HFFc6 (cell line): ENCODE data around the gene PAPPA2. TPM values are rescaled to one million over a fixed set of nuclear protein-coding genes. Genes with fewer than 3 reads are reported as not detected.

ENCODE experiments used
- DNase-seq: peaks from one replicate; pipeline ENCODE4 v3.0.0-alpha.2; 2018
- H3K27ac Mint-ChIP-seq: 2 replicates; pipeline ENCODE4 v1.8.0; 2020; ENCODE audit warnings: mild to moderate bottlenecking, mixed read lengths
- H3K27me3 Mint-ChIP-seq: 2 replicates; pipeline ENCODE4 v1.8.0; 2021; ENCODE audit warnings: mild to moderate bottlenecking, moderate library complexity, mixed read lengths; ENCODE audit not compliant: insufficient read depth
- H3K36me3 Mint-ChIP-seq: 2 replicates; pipeline ENCODE4 v1.8.0; 2021; ENCODE audit warnings: low read depth, mixed read lengths
- H3K4me1 Mint-ChIP-seq: 2 replicates; pipeline ENCODE4 v1.8.0; 2020; ENCODE audit warnings: low read depth, mixed read lengths
- H3K4me3 Mint-ChIP-seq: 2 replicates; pipeline ENCODE4 v1.8.0; 2020; ENCODE audit warnings: mild to moderate bottlenecking, moderate library complexity, mixed read lengths
- H3K9me3 Mint-ChIP-seq: 2 replicates; pipeline ENCODE4 v1.8.0; 2020; ENCODE audit warnings: mild to moderate bottlenecking, mixed read lengths
- total RNA-seq, 6 experiments: library from RNA; stranded (reverse); fragmentation: NEBNext Ultra II Directional; extraction: Animal tissue kit (Norgen Biotek cat#: 25700); gene quantifications; 2 replicates in 1 of 6; 3 replicates in 5 of 6; pipeline ENCODE4 v1.2.3, GENCODE V29; 2021
- TF ChIP-seq, protein P1 (sequence below): fragments of 200-600 bp; sonication (generic); IDR thresholded peaks from 2 replicates; pipeline ENCODE4 v1.5.0; 2021; ENCODE audit warnings: antibody characterized with exemption, mild to moderate bottlenecking

PAPPA2 gene
- total RNA-seq, 6 experiments from 2014 or later = 0.16 to 1.1 (median 0.42) TPM

DNA sequence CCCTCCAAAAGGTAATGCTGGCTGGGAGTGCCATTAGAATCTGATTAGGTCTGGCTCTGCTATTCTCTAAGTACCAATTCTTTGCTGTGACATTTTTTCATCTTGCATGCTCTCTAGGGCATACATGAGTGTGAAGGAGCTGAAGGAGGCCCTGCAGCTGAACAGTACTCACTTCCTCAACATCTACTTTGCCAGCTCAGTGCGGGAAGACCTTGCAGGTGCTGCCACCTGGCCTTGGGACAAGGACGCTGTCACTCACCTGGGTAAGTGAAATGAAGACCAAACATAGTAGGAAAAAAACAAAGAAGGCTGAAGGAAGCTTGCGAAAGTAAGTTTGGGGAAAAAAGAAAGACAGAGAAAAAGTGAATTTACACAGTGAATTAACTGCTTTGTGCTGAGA, 207.9 kb downstream of the PAPPA2 start:
- TF ChIP-seq, protein P1, sequence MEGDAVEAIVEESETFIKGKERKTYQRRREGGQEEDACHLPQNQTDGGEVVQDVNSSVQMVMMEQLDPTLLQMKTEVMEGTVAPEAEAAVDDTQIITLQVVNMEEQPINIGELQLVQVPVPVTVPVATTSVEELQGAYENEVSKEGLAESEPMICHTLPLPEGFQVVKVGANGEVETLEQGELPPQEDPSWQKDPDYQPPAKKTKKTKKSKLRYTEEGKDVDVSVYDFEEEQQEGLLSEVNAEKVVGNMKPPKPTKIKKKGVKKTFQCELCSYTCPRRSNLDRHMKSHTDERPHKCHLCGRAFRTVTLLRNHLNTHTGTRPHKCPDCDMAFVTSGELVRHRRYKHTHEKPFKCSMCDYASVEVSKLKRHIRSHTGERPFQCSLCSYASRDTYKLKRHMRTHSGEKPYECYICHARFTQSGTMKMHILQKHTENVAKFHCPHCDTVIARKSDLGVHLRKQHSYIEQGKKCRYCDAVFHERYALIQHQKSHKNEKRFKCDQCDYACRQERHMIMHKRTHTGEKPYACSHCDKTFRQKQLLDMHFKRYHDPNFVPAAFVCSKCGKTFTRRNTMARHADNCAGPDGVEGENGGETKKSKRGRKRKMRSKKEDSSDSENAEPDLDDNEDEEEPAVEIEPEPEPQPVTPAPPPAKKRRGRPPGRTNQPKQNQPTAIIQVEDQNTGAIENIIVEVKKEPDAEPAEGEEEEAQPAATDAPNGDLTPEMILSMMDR = no peak
- Mint-ChIP-seq H3K36me3 (no peaks in the 10 kb centered on the region), H3K27ac (no peak overlapping the region)

DNA sequence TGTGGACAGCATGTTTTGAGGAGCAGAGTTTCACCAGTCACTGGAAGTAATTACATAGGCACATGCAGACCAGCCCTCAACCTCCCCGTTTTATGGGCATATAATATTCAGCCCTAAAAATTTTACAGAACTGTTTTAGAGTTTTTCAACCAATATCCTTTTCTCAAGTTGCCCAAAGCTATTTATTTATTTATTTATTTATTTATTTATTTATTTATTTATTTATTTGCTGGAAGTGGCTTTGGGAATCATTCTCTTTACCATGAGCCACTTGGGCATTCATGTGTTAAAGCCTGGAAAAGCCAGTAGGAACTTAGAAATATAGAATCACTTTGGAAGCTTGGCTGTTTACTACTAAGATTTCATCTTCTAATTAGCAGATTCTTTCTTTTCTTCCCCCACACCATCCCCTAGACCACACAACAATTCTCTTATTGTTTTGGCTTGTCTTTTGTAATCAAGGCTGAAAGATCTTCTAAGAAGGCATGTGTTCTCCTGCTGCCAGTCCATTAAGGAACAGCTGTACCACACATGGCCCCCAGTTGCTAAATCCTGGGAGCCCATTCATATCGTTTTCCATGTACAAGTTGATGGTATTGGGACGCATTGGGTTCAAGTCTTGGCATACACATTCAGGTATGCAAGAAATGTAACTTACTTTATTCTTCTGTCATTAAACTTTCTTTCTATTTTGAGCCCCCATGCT, 220.0 kb downstream of the PAPPA2 start:
- no peak for DNase-seq
- TF ChIP-seq, protein P1 = no peak
- H3K4me1 Mint-ChIP-seq = no peaks in the 10 kb centered on the region
- peaks cover 38% of the 10 kb centered on the region for H3K9me3 Mint-ChIP-seq
- no peak overlapping the region for H3K27ac Mint-ChIP-seq
- no peak overlapping the region for H3K4me3 Mint-ChIP-seq
- no peaks in the 10 kb centered on the region for H3K27me3 Mint-ChIP-seq
- H3K36me3 Mint-ChIP-seq = no peaks in the 10 kb centered on the region

More for the DNA sequence above, 207.9 kb downstream of the PAPPA2 start:
- no peak overlapping the region for H3K4me3 Mint-ChIP-seq
- H3K9me3 Mint-ChIP-seq = peaks cover 53% of the 10 kb centered on the region
- H3K27me3 Mint-ChIP-seq = no peaks in the 10 kb centered on the region
- no peaks in the 10 kb centered on the region for H3K4me1 Mint-ChIP-seq
- DNase-seq = no peak

DNA sequence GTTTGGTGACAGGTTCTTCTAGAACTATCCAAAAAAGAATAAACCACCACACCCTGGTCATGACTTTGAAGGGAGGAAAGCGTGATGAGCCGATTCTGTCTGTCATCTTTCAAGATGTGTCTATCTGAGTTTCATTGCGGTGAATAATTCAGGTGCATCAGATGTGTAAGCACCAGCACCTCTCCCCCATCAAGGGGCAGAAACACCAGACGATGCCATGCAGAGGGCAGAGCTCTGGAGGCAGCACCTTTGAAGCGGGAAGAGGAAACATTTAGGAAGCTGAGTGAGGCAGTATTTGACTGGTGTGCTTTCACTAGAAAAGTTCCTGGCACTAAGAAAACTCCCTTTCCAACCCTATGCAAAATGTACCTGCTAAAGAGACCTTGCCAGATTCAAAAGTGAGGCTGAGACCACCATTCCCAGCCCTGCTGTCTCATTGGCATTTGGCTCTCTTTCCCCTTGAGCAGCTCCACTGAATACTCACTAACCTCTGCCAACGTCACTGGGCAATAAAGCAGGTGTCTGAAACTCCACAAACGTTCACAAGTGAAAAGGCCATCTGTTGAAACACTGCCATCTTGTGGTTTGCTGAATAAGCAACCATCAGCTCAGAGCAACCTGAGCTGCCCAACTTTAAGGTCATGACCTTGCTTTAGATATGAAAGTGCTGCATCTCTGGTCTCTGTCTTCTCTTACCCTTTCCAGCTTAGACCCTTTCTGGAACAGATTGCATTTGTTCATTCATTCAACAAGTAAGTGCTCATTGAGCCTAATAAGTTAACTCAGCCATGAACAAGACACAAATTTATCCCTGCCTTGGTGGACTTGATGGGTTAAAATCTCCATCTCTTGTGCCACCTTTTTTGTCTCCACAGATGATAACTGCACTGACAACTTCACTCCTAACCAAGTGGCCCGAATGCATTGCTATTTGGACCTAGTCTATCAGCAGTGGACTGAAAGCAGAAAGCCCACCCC, 228.6 kb downstream of the PAPPA2 start:
- Mint-ChIP-seq H3K27ac (no peak overlapping the region), H3K27me3 (0 out of 2 replicates have a peak, but pooled peaks cover 4% of the 10 kb centered on the region), H3K9me3 (peaks cover 25% of the 10 kb centered on the region), H3K4me3 (no peak overlapping the region), H3K4me1 (no peaks in the 10 kb centered on the region), H3K36me3 (no peaks in the 10 kb centered on the region)
- DNase-seq = peak; percentile 32
- TF ChIP-seq, protein P1 = peak; percentile 75

DNA sequence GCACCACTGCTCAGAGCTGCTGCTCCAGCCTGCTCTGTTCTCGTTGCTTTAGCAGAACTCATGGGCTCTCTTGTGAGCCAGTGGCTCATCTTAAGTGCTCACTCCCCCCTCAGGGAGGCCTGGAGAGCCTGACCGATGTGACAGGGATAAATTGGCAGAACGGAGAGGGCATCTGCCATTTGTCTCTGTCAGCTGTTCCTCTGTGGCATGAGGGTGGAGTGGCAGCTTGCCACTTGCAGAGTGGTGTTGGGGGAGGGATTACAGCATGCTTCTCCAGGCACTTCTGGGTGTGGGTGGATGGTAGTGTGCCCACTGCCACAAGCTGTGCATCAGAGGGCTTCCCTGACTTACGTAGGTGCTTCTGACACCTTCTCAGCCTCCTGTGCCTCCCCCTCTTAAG, 229.5 kb downstream of the PAPPA2 start:
- H3K4me1 Mint-ChIP-seq = no peaks in the 10 kb centered on the region
- 0 out of 2 replicates have a peak, but pooled peaks cover 4% of the 10 kb centered on the region for H3K27me3 Mint-ChIP-seq
- TF ChIP-seq, protein P1 = no peak
- peaks cover 25% of the 10 kb centered on the region for H3K9me3 Mint-ChIP-seq
- no peak overlapping the region for H3K4me3 Mint-ChIP-seq
- no peak for DNase-seq
- H3K27ac Mint-ChIP-seq = no peak overlapping the region
- no peaks in the 10 kb centered on the region for H3K36me3 Mint-ChIP-seq

DNA sequence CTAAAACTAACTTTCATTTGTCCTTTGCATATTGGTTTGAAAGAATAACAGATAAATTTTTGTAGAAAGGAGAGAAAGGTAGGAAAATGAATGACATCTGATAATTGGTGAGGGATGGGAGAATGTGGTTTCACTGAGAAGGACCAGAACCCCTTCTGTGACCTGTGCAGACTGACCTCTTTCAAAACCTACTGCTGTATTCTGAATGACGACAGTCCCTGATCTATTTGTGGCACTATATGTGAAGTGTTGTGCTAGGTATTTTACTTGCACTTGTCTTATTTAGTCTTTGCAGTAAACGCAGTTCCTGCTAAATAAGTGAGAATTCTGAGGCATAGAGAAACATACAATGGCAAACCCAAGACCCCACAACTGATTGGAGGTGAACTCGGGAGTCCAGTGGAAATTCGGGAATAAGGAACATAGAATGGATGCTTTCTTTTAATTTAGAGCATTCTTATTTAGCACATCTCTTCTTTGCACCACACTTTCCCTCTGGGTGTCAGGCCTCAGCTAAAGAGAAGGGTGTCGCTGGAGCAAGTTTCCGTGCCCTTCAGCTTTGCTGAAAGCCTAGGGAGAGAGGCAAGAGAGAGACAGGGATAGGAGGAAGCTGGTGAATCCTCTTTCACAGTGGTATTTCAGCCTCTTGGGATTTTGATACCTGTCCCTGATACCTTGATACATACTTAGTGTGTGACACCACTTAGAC, 230.2 kb downstream of the PAPPA2 start:
- DNase-seq = no peak
- H3K36me3 Mint-ChIP-seq = no peaks in the 10 kb centered on the region
- no peak overlapping the region for H3K4me3 Mint-ChIP-seq
- no peak overlapping the region for H3K27ac Mint-ChIP-seq
- peaks cover 20% of the 10 kb centered on the region for H3K9me3 Mint-ChIP-seq
- 0 out of 2 replicates have a peak, but pooled peaks cover 4% of the 10 kb centered on the region for H3K27me3 Mint-ChIP-seq
- no peaks in the 10 kb centered on the region for H3K4me1 Mint-ChIP-seq
- TF ChIP-seq, protein P1 = no peak
